ENCODE data around the gene TRMT10A.
"Not testable (repeated sequence)": the region's sequence is repeated elsewhere in the genome, so short reads cannot be mapped to it uniquely, and the experiment has no call there.

Gene TRMT10A

GRCh38 chr4:99540277-99540939 is 23.4 kb downstream of the TRMT10A start:
- DNase-seq: no peak

GRCh38 chr4:99537674-99538073 is 26.2 kb downstream of the TRMT10A start:
- DNase-seq: no peak

GRCh38 chr4:99536848-99537247 is 27.0 kb downstream of the TRMT10A start:
- no peak for DNase-seq

- no peak for DNase-seq
Measured at GRCh38 chr4:99536271-99536670, 27.6 kb downstream of the TRMT10A start.

- DNase-seq: not testable (repeated sequence)
Measured at GRCh38 chr4:99534699-99535098, 29.1 kb downstream of the TRMT10A start.

GRCh38 chr4:99529956-99530355 is 33.9 kb downstream of the TRMT10A start:
- no peak for DNase-seq

- no peak for DNase-seq
Measured at GRCh38 chr4:99529228-99529627, 34.6 kb downstream of the TRMT10A start.

GRCh38 chr4:99518601-99519295 is 45.1 kb downstream of the TRMT10A start:
- no peak for DNase-seq

GRCh38 chr4:99510721-99511120 is 53.1 kb downstream of the TRMT10A start, which contains the start of gene C4orf17:
Gene C4orf17, plus strand, starts transcription at chr4:99511021. Its CDS starts 2,061 bp downstream, at chr4:99513082.
- DNase-seq: no peak

GRCh38 chr4:99507762-99508161 is 56.1 kb downstream of the TRMT10A start:
- no peak for DNase-seq

GRCh38 chr4:99507349-99507748 is 56.5 kb downstream of the TRMT10A start:
- no peak for DNase-seq

- DNase-seq: peak; percentile 2
Measured at GRCh38 chr4:99506781-99507180, 57.1 kb downstream of the TRMT10A start.

- DNase-seq: peak; percentile 1
Measured at GRCh38 chr4:99504804-99505502, 58.9 kb downstream of the TRMT10A start.

All from SHP77 treated with DMSO at 0.1 percent for 48 hours (cell line).